GM21723 (cell line): ENCODE results near the gene TRIP13.
"Not testable (repeated sequence)": the region's sequence is repeated elsewhere in the genome, so short reads cannot be mapped to it uniquely, and the experiment has no call there.

ENCODE experiments used
- ATAC-seq: cut with Tn5 transposase; IDR thresholded peaks from one replicate; pipeline ENCODE4 v1.9.1; 2021; ENCODE audit warnings: mild to moderate bottlenecking, moderate library complexity; ENCODE audit not compliant: unreplicated experiment

Gene TRIP13

DNA sequence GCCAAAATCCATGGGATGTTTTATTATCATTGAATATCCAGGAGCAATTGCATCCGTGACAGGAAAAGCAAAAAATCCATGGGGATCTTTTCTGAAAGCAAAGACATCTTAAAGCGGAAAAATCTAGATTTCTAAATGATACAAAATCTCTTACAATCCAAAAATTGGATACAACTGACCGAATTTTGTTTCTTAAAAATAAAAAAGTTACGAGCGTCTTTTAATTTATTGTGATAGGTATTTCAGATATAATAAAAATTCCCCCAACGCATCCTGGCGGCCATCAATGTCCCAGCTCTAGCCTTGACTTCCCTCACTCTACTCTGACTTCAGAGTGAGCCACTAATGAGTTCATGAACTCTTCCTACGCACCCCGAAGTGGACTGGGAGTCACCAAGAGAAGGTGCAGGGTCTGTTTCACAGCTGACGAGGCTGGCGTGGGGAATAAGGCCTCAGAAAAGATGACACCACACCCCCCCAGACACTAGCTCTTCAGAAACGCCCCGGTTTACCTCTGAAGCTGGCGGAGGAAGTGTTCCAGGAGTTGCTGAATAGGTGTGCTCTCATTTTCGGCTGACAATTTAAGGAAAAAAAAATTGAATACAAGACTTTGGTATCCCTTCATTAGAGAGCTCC lies 3.5 kb upstream of the TRIP13 start:
- ATAC-seq = no peak

DNA sequence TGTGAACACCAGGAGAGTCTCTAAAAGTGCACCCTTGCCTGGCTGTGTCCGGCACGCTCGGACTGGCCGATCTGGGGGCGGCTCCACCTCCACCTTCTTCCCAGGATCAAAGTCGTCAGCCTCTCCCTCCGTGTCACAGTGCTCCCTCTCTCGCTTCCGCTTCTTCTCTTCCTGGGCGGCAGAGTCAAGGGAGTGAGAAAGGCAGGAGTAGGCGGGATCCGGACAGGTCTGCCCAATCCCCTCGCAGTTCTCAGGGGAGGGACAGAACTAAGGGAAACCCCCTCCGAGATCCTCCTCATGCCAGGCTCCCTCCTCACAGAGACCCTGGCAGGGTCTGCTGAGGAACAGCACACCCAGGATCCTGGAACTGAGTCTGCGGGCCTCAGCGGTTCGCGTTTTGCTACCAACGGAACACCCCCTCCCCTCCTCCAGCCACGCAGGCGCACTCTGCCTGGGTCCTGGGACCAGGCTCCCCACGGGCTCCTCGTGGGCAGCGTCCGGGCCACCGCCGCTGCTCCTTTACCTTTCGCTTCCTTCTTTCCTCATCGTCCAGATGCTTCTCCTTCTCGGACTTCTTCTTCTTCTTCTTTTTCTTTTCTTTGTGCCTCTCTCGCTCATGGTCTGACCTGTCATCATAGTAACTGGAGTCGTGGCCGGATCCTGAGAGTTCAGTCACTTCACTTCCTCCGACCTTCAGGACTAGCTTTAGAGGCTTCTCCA lies 1.4 kb upstream of the TRIP13 start:
- ATAC-seq = no peak

DNA sequence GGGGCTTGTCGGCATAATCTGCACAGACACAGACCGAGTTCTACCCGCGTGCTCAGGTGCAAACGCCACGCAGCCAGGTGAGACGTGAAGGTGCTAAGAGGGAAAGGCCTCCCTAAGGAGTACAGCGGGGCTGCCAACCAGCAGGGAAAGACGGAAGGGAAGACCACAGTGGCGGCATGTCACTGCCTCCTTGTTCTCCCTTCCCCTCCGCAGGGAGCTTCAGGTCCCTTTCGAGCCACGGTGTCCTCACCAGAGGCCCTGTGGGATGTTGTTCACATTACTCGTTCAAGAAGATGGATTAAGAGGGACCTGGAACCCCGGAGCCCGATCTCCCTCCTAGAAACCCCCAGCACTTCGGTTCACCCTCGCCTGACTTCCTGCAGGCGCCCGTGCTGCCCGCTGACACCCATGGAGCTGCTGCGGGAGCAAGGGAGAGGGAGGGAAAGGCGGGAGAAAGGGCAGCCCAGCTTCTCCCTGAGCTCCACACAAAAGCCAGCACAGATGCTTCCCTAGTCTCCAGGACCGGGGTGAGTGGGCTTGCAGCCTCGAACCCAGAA lies 769 bp upstream of the TRIP13 start:
- peak; percentile 3 for ATAC-seq

- peak; percentile 9 for ATAC-seq
These were observed 438 bp downstream of the TRIP13 start for GRCh38 chr5:893137-893506.

GRCh38 chr5:893711-894110 lies 1.0 kb downstream of the TRIP13 start:
- no peak for ATAC-seq

DNA sequence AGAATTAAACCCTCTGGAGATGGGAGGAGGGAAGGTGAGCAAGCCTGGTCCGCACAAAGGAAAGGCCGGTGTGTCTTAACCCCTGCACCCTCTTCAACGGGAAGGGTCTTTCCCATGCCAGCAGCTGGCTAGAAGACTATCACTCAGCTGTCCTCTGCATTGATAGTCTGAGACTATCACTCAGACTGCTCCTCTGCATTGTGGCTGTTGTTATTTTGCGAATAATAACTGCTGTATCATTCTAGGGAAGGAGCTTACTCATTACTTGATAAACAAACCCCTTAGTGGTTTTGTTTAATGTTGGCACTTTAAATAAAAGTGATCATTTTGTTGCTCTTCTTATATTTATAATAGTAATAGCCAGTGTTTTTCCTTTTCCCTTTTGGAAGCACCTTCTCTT lies 8.1 kb downstream of the TRIP13 start:
- ATAC-seq = no peak

- ATAC-seq = no peak
These were observed 9.6 kb downstream of the TRIP13 start for GRCh38 chr5:902129-902916.

DNA sequence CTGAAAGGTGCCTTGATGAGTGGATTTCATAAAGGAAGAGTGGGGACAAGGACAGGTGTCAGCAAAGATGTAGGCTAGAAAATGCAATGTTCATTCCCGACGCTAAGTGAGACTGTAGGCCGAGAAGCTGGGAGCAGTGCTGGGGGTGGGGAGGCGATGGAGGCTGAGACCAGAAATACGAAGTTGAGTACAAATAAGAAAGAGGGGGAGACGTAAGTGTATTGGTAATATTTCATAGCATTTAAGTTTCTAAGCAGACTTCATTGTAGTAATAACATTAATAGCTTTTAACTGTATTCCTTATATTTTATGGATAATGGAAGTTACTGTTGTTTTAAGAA lies 11.0 kb downstream of the TRIP13 start:
- ATAC-seq = no peak

DNA sequence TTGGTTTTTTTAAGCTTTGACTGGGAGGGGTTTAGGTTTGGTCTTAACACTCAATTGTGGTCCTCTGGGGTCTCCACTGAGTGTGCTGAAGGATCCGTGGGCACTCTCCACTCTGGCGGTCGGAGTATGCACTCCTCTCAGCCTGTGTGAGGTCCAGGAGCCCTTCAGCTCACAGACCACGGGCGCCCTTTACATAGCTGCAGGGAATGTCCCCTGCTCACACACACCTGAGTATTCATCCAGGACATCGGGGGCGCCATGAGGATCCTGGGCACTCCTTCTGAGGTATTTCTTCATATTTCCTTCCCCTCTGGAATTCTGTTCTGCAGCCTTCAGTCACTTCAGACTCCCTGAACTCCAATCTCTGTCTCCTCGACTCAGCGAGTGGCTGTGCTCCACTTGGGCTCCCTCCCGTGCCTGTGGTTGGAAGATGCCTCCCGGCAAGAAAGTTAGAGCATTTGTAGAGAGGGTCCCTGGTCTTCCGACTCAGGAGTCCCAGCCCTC lies 12.5 kb downstream of the TRIP13 start:
- ATAC-seq = no peak

GRCh38 chr5:907366-907910 lies 14.8 kb downstream of the TRIP13 start:
- no peak for ATAC-seq

GRCh38 chr5:908172-908571 lies 15.5 kb downstream of the TRIP13 start:
- ATAC-seq = no peak

DNA sequence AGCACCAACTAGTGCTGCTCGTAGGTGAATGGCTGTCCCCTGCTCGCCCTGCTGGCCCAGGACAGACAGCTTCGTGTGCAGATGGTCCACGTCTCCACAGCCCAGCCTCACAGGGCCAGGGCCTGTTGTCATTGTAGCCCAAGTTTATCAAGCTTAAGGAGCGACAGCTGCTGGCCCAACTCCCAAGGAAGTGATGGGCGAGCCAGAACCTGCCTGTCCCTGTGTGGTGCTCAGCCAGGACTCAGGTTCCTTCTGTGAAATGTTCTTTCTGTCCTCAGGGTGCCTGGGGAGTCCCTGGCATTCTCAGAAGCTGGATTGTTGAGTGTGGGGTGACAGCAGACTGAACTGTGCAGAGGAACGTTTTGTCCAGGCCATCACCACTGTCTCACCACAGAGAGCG lies 16.4 kb downstream of the TRIP13 start:
- ATAC-seq = no peak

GRCh38 chr5:909994-910768 lies 17.5 kb downstream of the TRIP13 start:
- no peak for ATAC-seq

DNA sequence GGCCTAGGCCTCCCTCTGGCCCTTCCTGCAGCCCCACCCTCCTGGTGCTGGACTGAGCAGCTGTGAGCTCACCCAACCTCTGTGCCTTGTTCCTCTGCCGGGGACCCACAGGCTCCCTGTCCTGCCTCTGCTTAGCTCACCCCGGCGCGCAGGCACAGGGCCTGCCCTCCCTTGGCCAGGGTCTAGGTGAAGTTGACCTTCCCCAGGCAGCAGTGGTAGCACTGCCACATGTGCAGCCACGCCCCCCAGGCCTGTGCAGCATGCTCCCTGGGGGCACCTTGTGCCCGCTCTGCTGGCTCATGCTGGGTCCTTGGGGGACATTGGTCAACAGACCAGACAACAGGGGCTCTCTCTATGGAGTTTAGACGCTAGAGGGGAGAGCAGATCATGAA lies 18.1 kb downstream of the TRIP13 start:
- ATAC-seq = no peak

GRCh38 chr5:911601-912000 lies 18.9 kb downstream of the TRIP13 start:
- no peak for ATAC-seq

DNA sequence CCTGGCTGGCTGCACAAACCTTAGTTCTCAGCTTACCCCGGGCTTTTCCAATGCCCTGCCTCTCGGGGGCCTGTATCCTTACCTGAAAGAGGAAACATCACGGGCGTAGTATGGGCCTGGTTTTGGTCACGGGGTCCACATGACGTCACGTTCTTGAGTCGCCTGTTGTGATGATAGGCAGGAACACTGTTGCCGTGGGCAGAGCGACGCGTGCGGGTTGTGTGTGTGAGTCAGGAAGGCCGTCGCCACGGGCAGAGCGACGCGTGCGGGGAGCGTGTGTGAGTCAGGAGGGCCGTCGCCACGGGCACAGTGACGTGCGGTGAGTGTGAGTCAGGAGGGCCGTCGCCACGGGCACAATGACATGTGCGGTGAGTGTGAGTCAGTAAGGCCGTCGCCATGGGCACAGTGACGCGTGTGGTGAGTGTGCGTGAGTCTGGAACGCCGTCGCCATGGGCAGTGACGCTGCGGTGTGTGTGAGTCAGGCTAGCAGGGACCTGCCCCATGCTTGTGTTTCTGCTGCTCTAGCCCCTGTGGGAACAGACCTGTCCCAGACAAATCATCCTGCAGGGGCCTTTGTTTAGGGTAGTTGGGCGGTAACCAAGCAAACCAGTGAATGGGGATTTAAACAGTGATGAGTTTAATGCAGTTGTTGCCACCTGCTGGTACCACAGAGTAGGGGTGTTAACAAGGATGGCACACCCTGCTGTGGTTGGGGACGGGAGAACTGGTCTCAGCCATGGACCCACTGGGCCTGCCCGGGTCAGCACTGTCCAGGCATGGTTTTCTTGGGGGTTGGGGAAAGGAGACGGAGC lies 19.8 kb downstream of the TRIP13 start:
- no peak for ATAC-seq

DNA sequence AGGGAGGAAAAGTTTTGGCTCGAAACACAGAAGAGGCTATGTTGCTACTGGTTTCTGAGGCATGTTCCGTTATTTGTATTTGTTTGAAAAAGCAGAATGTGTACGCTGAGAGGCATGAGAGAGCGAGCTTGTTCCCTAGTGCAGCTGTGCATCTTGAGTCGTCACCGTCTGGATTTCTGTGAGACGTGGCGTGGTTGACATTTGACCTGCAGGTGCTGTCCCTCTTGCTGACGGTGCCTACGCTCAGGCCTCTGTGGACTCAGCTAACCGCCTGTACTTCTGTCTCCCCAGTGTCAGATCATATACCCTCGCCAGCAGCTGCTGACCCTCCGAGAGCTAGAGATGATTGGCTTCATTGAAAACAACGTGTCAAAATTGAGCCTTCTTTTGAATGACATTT lies 21.5 kb downstream of the TRIP13 start:
- ATAC-seq = no peak

- ATAC-seq = no peak
These were observed 21.9 kb downstream of the TRIP13 start for GRCh38 chr5:914612-915011.

GRCh38 chr5:915346-915745 lies 22.7 kb downstream of the TRIP13 start:
- not testable (repeated sequence) for ATAC-seq

- ATAC-seq = no peak
These were observed 23.3 kb downstream of the TRIP13 start for GRCh38 chr5:915946-916345.
